ENCODE results near the gene IZUMO1. TPM values are rescaled to one million over a fixed set of nuclear protein-coding genes. Genes with fewer than 3 reads are reported as not detected.
"Not testable (repeated sequence)": the region's sequence is repeated elsewhere in the genome, so short reads cannot be mapped to it uniquely, and the experiment has no call there.

The IZUMO1 gene
- total and polyA plus RNA-seq, 2 of the 4 experiments (the other 2 are of a cell fraction) = not detected

DNA sequence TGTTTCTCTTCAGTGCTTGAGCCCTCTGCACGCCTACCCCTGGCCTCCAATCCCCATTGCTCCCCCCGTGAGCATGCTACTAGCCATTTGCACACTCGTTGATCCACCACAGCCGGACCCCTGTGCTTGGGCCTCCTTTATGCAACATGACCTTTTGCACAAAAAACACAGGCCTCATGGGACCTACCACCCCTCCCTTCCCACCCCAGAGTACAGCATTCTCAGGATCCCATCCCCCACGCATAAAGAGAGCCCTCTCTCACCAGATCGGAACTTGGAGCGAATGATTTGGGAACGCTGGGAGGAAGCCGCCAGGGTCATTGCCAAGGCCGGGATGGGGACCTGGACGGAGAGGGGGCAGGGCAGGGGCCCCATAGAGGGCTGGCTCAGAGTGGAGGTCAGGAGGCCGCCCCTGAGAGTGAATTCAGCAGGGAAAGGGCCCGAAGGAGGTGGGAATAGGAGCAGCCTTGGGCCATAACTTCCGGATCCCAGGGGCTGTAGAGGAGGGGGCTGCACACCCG lies 27.9 kb downstream of the IZUMO1 start:
- POLR2A ChIA-PET (ENCODE audit: unreplicated experiment) = no interaction called here
- no peak for ATAC-seq (ENCODE audit: low read depth)
- no peak overlapping the region for H3K9ac ChIP-seq (ENCODE audit: low read depth, low read length)

DNA sequence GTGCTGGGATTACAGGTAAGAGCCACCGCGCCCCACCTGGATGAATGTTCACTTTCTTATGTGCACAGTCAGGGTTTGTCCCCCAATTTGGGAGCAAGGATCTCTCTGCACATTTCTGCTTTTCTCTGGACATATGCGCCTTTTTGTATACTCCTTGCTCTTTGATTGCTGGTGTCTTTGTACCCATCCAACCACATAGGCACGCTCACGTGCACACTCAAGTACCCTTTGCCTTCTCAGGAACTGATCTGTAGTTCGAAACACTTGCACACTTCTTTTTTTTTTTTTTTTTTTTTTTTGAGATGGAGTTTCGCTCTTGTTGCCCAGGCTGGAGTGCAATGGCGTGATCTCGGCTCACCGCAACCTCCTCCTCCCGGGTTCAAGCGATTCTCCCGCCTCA lies 28.6 kb downstream of the IZUMO1 start:
- peaks cover 12% of the 10 kb centered on the region for H3K4me1 ChIP-seq (ENCODE audit: control insufficient read depth, insufficient read depth, low read length)
- BruUV-seq (replicated peaks); intact Hi-C loops (cut with micrococcal nuclease); H3K9me1 ChIP-seq (ENCODE audit: insufficient read depth, low read length); CTCF ChIA-PET; H3K27me3 ChIP-seq (ENCODE audit: control insufficient read depth, insufficient read depth, low read length); H2BK15ac ChIP-seq (ENCODE audit: low read depth, low read length); H4K5ac ChIP-seq (ENCODE audit: low read depth, low read length); dilution Hi-C loops (cut with HindIII; ENCODE audit: low sequenced_read_pairs, unreplicated experiment); H4K20me1 ChIP-seq (ENCODE audit: insufficient read depth, low read length); H3K56ac ChIP-seq (ENCODE audit: extremely low read depth, insufficient read depth, low read length); H3K36me3 ChIP-seq (ENCODE audit: control insufficient read depth, insufficient read depth, low read length); H3K27ac ChIP-seq (ENCODE audit: insufficient read depth, low read length); H3K14ac ChIP-seq (replicated peaks; ENCODE audit: low read depth, low read length); H4K91ac ChIP-seq (ENCODE audit: insufficient read depth, low read depth, low read length); POLR2A ChIA-PET (ENCODE audit: unreplicated experiment); H2AK5ac ChIP-seq (ENCODE audit: low read depth, low read length); ATAC-seq (ENCODE audit: low read depth); in situ Hi-C loops (cut with MboI; ENCODE audit: low sequenced_read_pairs); H2AK9ac ChIP-seq (replicated peaks; ENCODE audit: low read depth, low read length, poor library complexity); H3K18ac ChIP-seq (ENCODE audit: low read depth, low read length); H3K4me2 ChIP-seq (ENCODE audit: low read depth, low read length); H3K23ac ChIP-seq (ENCODE audit: low read depth, low read length); H2BK5ac ChIP-seq (ENCODE audit: low read depth, low read length, poor library complexity, severe bottlenecking); H2AFZ ChIP-seq (replicated peaks; ENCODE audit: low read length, poor library complexity); H2BK20ac ChIP-seq (ENCODE audit: low read depth, low read length); H4K8ac ChIP-seq (ENCODE audit: low read depth in 2 of 2, low read length in 2 of 2); H3K4me3 ChIP-seq (ENCODE audit: insufficient read depth, low read depth, low read length); H2BK120ac ChIP-seq (ENCODE audit: low read depth, low read length); H3K4ac ChIP-seq (ENCODE audit: low read depth, low read length); DNase-seq; H3K9me3 ChIP-seq (ENCODE audit: control insufficient read depth, insufficient read depth, low read length); H3K9ac ChIP-seq (ENCODE audit: low read depth, low read length): not testable (repeated sequence)
- WGBS, 2 experiments (ENCODE audit: extremely low coverage in 2 of 2, insufficient read length in 1 of 2) = 100% methylated on average over 1 of the region's 13 CpGs; no CpG with 5 or more reads in 1 of the 2 experiments
- peaks cover 4 to 27% of the 10 kb centered on the region in 2 experiments; a peak in 3 of 4 replicates for H3K79me1 ChIP-seq (ENCODE audit: low read depth in 1 of 2, low read length in 2 of 2)

More for the DNA sequence above, 27.9 kb downstream of the IZUMO1 start:
- Histone ChIP-seq H3K27ac (ENCODE audit: insufficient read depth, low read length) (no peak overlapping the region), H4K5ac (ENCODE audit: low read depth, low read length) (no peak overlapping the region), H3K14ac (replicated peaks; ENCODE audit: low read depth, low read length) (no peak overlapping the region), H4K91ac (ENCODE audit: insufficient read depth, low read depth, low read length) (no peak overlapping the region), H3K4me3 (ENCODE audit: insufficient read depth, low read depth, low read length) (no peak overlapping the region), H3K27me3 (ENCODE audit: control insufficient read depth, insufficient read depth, low read length) (no peaks in the 10 kb centered on the region), H4K20me1 (ENCODE audit: insufficient read depth, low read length) (no peaks in the 10 kb centered on the region), H2AFZ (replicated peaks; ENCODE audit: low read length, poor library complexity) (peak overlapping the region; percentile 8), H3K9me1 (ENCODE audit: insufficient read depth, low read length) (peaks cover 7% of the 10 kb centered on the region; the same call in 1 of the 2 replicates), H3K4me1 (ENCODE audit: control insufficient read depth, insufficient read depth, low read length) (peaks cover 10% of the 10 kb centered on the region), H3K18ac (ENCODE audit: low read depth, low read length) (no peak overlapping the region), H2BK5ac (ENCODE audit: low read depth, low read length, poor library complexity, severe bottlenecking) (no peak overlapping the region), H4K8ac (ENCODE audit: low read depth in 2 of 2, low read length in 2 of 2) (no peak overlapping the region), H3K23ac (ENCODE audit: low read depth, low read length) (no peak overlapping the region), H3K4me2 (ENCODE audit: low read depth, low read length) (no peak overlapping the region), H2BK120ac (ENCODE audit: low read depth, low read length) (no peak overlapping the region), H2BK15ac (ENCODE audit: low read depth, low read length) (no peak overlapping the region), H3K9me3 (ENCODE audit: control insufficient read depth, insufficient read depth, low read length) (no peaks in the 10 kb centered on the region), H2BK20ac (ENCODE audit: low read depth, low read length) (no peak overlapping the region), H3K4ac (ENCODE audit: low read depth, low read length) (no peak overlapping the region), H2AK5ac (ENCODE audit: low read depth, low read length) (no peak overlapping the region; the same call in 1 of the 2 replicates), H2AK9ac (replicated peaks; ENCODE audit: low read depth, low read length, poor library complexity) (no peak overlapping the region), H3K56ac (ENCODE audit: extremely low read depth, insufficient read depth, low read length) (no peak overlapping the region), H3K36me3 (ENCODE audit: control insufficient read depth, insufficient read depth, low read length) (no peaks in the 10 kb centered on the region), H3K79me1 (ENCODE audit: low read depth in 1 of 2, low read length in 2 of 2) (peaks cover 4 to 21% of the 10 kb centered on the region in 2 experiments; a peak in 3 of 4 replicates)
- no TSS peak for BruUV-seq (replicated peaks)
- DNase-seq = no peak
- dilution Hi-C loops (cut with HindIII; ENCODE audit: low sequenced_read_pairs, unreplicated experiment) (no loop called here), intact Hi-C loops (cut with micrococcal nuclease) (no loop called here), in situ Hi-C loops (cut with MboI; ENCODE audit: low sequenced_read_pairs) (no loop called here)
- CTCF ChIA-PET = no interaction called here
- 67% methylated on average over 10 of the region's 15 CpGs; no CpG with 5 or more reads in 1 of the 2 experiments for WGBS, 2 experiments (ENCODE audit: extremely low coverage in 2 of 2, insufficient read length in 1 of 2)
- TF ChIP-seq POLR2A (IDR thresholded peaks at IDR 0.05; ENCODE audit: low read depth, low read length) (no peak), FOS (IDR thresholded peaks at IDR 0.05; ENCODE audit: low read depth, low read length) (no peak), RCOR1 (IDR thresholded peaks at IDR 0.05; ENCODE audit: insufficient replicate concordance, low read length) (no peak)
